H9 (cell line): ENCODE measurements around the gene SCAF4. TPM values are rescaled to one million over a fixed set of nuclear protein-coding genes. Genes with fewer than 3 reads are reported as not detected.
A peak's percentile ranks its signal among the peaks of the same experiment; 100 is the strongest.

Experiments used
- DNase-seq: peaks from one replicate; pipeline ENCODE4 v3.0.0-alpha.2; 2017
- H2AFZ ChIP-seq: one replicate; pipeline ENCODE4 v1.6.1; 2013; ENCODE audit warnings: mild to moderate bottlenecking, low read length, control low read depth, moderate library complexity
- H2AK5ac ChIP-seq: 2 replicates; pipeline ENCODE4 v1.6.1; 2013; ENCODE audit warnings: low read length, control low read depth, mixed read lengths; ENCODE audit not compliant: insufficient read length
- H2BK120ac ChIP-seq: one replicate; pipeline ENCODE4 v1.6.1; 2013; ENCODE audit warnings: low read depth, mild to moderate bottlenecking, low read length, control low read depth, inconsistent platforms; ENCODE audit not compliant: poor library complexity, severe bottlenecking
- H2BK12ac ChIP-seq: 2 replicates; pipeline ENCODE4 v1.6.1; 2013; ENCODE audit warnings: low read length, control low read depth, mixed read lengths, low read depth; ENCODE audit not compliant: insufficient read length
- H2BK15ac ChIP-seq: 2 replicates; pipeline ENCODE4 v1.6.1; 2013; ENCODE audit warnings: low read depth, low read length, control low read depth
- H2BK20ac ChIP-seq: one replicate; pipeline ENCODE4 v1.6.1; 2013; ENCODE audit warnings: low read depth, mild to moderate bottlenecking, low read length, control low read depth, inconsistent platforms; ENCODE audit not compliant: poor library complexity, severe bottlenecking
- H2BK5ac ChIP-seq: 2 replicates; pipeline ENCODE4 v1.6.1; 2013; ENCODE audit warnings: low read length, control low read depth, mixed read lengths; ENCODE audit not compliant: insufficient read length
- H3K14ac ChIP-seq: 2 replicates; pipeline ENCODE4 v1.6.1; 2013; ENCODE audit warnings: low read length, control low read depth; ENCODE audit not compliant: insufficient read depth
- H3K18ac ChIP-seq: 2 replicates; pipeline ENCODE4 v1.6.1; 2013; ENCODE audit warnings: low read depth, mild to moderate bottlenecking, mixed read lengths, low read length, control low read depth; ENCODE audit not compliant: insufficient read length
- H3K23ac ChIP-seq: 2 replicates; pipeline ENCODE4 v1.6.1; 2013; ENCODE audit warnings: low read length, control low read depth, mixed read lengths, low read depth; ENCODE audit not compliant: insufficient read length
- H3K23me2 ChIP-seq: 2 replicates; pipeline ENCODE4 v1.6.1; 2013; ENCODE audit warnings: low read depth, mild to moderate bottlenecking, mixed read lengths, low read length, control low read depth; ENCODE audit not compliant: insufficient read length, poor library complexity, severe bottlenecking
- H3K27ac ChIP-seq: 2 replicates; pipeline ENCODE4 v1.5.1; 2013; ENCODE audit warnings: low read length, control low read depth, mixed read lengths, low read depth; ENCODE audit not compliant: insufficient read length
- H3K27me3 ChIP-seq: 2 replicates; pipeline ENCODE4 v1.6.1; 2013; ENCODE audit warnings: low read length, control low read depth, inconsistent platforms; ENCODE audit not compliant: insufficient read depth
- H3K4ac ChIP-seq: 2 replicates; pipeline ENCODE4 v1.6.1; 2013; ENCODE audit warnings: low read depth, mild to moderate bottlenecking, control low read depth, inconsistent platforms, low read length, moderate library complexity
- H3K4me1 ChIP-seq: 2 replicates; pipeline ENCODE4 v1.6.1; 2013; ENCODE audit warnings: low read length, control low read depth, inconsistent platforms; ENCODE audit not compliant: insufficient read depth
- H3K4me2 ChIP-seq: 2 replicates; pipeline ENCODE4 v1.6.1; 2013; ENCODE audit warnings: low read length, control low read depth, mixed read lengths; ENCODE audit not compliant: insufficient read length, insufficient read depth
- H3K56ac ChIP-seq: 2 replicates; pipeline ENCODE4 v1.6.1; 2013; ENCODE audit warnings: low read depth, mild to moderate bottlenecking, mixed read lengths, low read length, control low read depth; ENCODE audit not compliant: insufficient read length
- H3K79me1 ChIP-seq: 2 replicates; pipeline ENCODE4 v1.6.1; 2013; ENCODE audit warnings: low read depth, mild to moderate bottlenecking, moderate library complexity, low read length, control low read depth, inconsistent platforms; ENCODE audit not compliant: insufficient read depth, poor library complexity, severe bottlenecking
- H3K79me2 ChIP-seq: 2 replicates; pipeline ENCODE4 v1.6.1; 2013; ENCODE audit warnings: low read length, control low read depth, inconsistent platforms; ENCODE audit not compliant: insufficient read depth
- H3K9ac ChIP-seq: 2 replicates; pipeline ENCODE4 v1.6.1; 2013; ENCODE audit warnings: low read length, control low read depth, mixed read lengths; ENCODE audit not compliant: insufficient read length; ENCODE audit errors: extremely low read depth
- H3K9me3 ChIP-seq: one replicate; pipeline ENCODE4 v1.6.1; 2013; ENCODE audit warnings: low read depth, low read length, inconsistent platforms; ENCODE audit not compliant: control insufficient read depth
- H3T11ph ChIP-seq: one replicate; pipeline ENCODE4 v1.6.1; 2013; ENCODE audit warnings: mild to moderate bottlenecking, low read length, control low read depth, inconsistent platforms
- H4K20me1 ChIP-seq: one replicate; pipeline ENCODE4 v1.6.1; 2013; ENCODE audit not compliant: control insufficient read depth, insufficient read length, insufficient read depth
- H4K5ac ChIP-seq: 2 replicates; pipeline ENCODE4 v1.6.1; 2013; ENCODE audit warnings: low read depth, mild to moderate bottlenecking, mixed read lengths, low read length, control low read depth; ENCODE audit not compliant: insufficient read length
- H4K8ac ChIP-seq: replicated peaks from 2 replicates; pipeline ENCODE4 v1.6.1; 2013; ENCODE audit warnings: low read length, control low read depth, mixed read lengths, low read depth; ENCODE audit not compliant: insufficient read length
- H4K91ac ChIP-seq: 2 replicates; pipeline ENCODE4 v1.6.1; 2013; ENCODE audit warnings: low read depth, mild to moderate bottlenecking, moderate library complexity, mixed read lengths, low read length, control low read depth; ENCODE audit not compliant: insufficient read length
- H3K27ac Mint-ChIP-seq, 3 experiments: 2 replicates in 2 of 3; 3 replicates in 1 of 3; pipeline ENCODE4 v1.8.0; 2020 to 2021; ENCODE audit warnings: mixed read lengths in 3 of 3, mild to moderate bottlenecking in 1 of 3, moderate library complexity in 1 of 3
- H3K27me3 Mint-ChIP-seq: 2 replicates; pipeline ENCODE4 v1.8.0; 2021; ENCODE audit warnings: low read depth, mild to moderate bottlenecking, moderate library complexity, mixed read lengths
- H3K36me3 Mint-ChIP-seq, 3 experiments: 2 replicates in 2 of 3; 3 replicates in 1 of 3; pipeline ENCODE4 v1.8.0; 2020 to 2021; ENCODE audit warnings: low read depth in 3 of 3, mixed read lengths in 3 of 3; ENCODE audit not compliant: insufficient read depth in 1 of 3
- H3K4me1 Mint-ChIP-seq, 2 experiments: 2 replicates each; pipeline ENCODE4 v1.8.0; 2020; ENCODE audit warnings: mixed read lengths in 2 of 2
- H3K4me3 Mint-ChIP-seq, 2 experiments: 2 replicates in 1 of 2; 3 replicates in 1 of 2; pipeline ENCODE4 v1.8.0; 2020 to 2021; ENCODE audit warnings: mild to moderate bottlenecking in 2 of 2, mixed read lengths in 2 of 2, moderate library complexity in 1 of 2
- H3K9me3 Mint-ChIP-seq, 2 experiments: 2 replicates in 1 of 2; 3 replicates in 1 of 2; pipeline ENCODE4 v1.8.0; 2020; ENCODE audit warnings: mild to moderate bottlenecking in 2 of 2, mixed read lengths in 2 of 2, moderate library complexity in 1 of 2
- CTCF ChIP-seq: fragments of 200-600 bp; sonication (generic); conservative IDR thresholded peaks from 3 replicates; pipeline ENCODE4 v1.8.0; 2021; ENCODE audit warnings: antibody characterized with exemption, mild to moderate bottlenecking
- WGBS: extraction: QIAGEN DNeasy Blood & Tissue Kit; methylation state at CpG from one replicate; pipeline ENCODE4 v1.1.7; 2013; ENCODE audit warnings: missing lambda C conversion rate, low lambda C conversion rate, mixed read lengths; ENCODE audit not compliant: insufficient read length; ENCODE audit errors: extremely low coverage; 5-methylcytosine and 5-hydroxymethylcytosine counted together
- total RNA-seq: library from RNA; stranded (reverse); gene quantifications from 2 replicates; pipeline ENCODE4 v1.2.1, GENCODE V29; 2021

The SCAF4 gene
- total RNA-seq, 1 experiment from 2014 or later: 76.8 TPM

- H2BK20ac ChIP-seq: no peak overlapping the region
- no peaks in the 10 kb centered on the region for H3K9me3 Mint-ChIP-seq
- no peak overlapping the region for H2AFZ ChIP-seq
- H3K18ac ChIP-seq: no peak overlapping the region
- H3K79me2 ChIP-seq: peaks cover 53% of the 10 kb centered on the region
- H3K23me2 ChIP-seq: peaks cover 9% of the 10 kb centered on the region
- no peak overlapping the region for H4K91ac ChIP-seq
- no peak overlapping the region for H3K27ac Mint-ChIP-seq
- no peak overlapping the region for H3K4me3 Mint-ChIP-seq
- H3K4me1 Mint-ChIP-seq: peaks cover 20% of the 10 kb centered on the region in 2 experiments
- H3K36me3 Mint-ChIP-seq: peaks cover 0 to 11% (median 9%) of the 10 kb centered on the region in 3 experiments; a peak in 4 of 7 replicates
- peaks cover 3% of the 10 kb centered on the region; the same call in 1 of the 2 replicates for H3K4me1 ChIP-seq
- no peaks in the 10 kb centered on the region for H3K27me3 ChIP-seq
- peak overlapping the region; percentile 35 for H3K4me2 ChIP-seq
- H3K14ac ChIP-seq: no peak overlapping the region
- no peak for DNase-seq
- H3K27ac ChIP-seq: no peak overlapping the region
- no peak overlapping the region for H3K9ac ChIP-seq
- H4K5ac ChIP-seq: no peak overlapping the region
- no peaks in the 10 kb centered on the region for H3K9me3 ChIP-seq
- H2BK120ac ChIP-seq: no peak overlapping the region
- H3K27me3 Mint-ChIP-seq: no peaks in the 10 kb centered on the region
- no peak overlapping the region for H4K8ac ChIP-seq
- H2BK15ac ChIP-seq: no peak overlapping the region
- TF ChIP-seq CTCF: no peak
- no peak overlapping the region for H3T11ph ChIP-seq
- H2BK5ac ChIP-seq: no peak overlapping the region
- no peak overlapping the region for H2BK12ac ChIP-seq
- H3K79me1 ChIP-seq: no peaks in the 10 kb centered on the region
- 100% methylated on average over 2 of the region's 3 CpGs for WGBS
- no peak overlapping the region for H3K4ac ChIP-seq
- no peak overlapping the region for H2AK5ac ChIP-seq
- H3K56ac ChIP-seq: no peak overlapping the region
- no peaks in the 10 kb centered on the region for H4K20me1 ChIP-seq
- no peak overlapping the region for H3K23ac ChIP-seq
Observed at GRCh38 chr21:31728952-31729351, 3.0 kb downstream of the SCAF4 start.
